Endothelial cell of umbilical vein (primary cell): Measurements from ENCODE around the gene MB. TPM values are rescaled to one million over a fixed set of nuclear protein-coding genes. Genes with fewer than 3 reads are reported as not detected.

Experiments
- BruUV-seq: library from RNA; stranded (reverse); fragments of 400-500 nt; replicated peaks from 2 replicates; lab custom pipeline; 2021; lab: Mats Ljungman, UMichigan
- CTCF ChIA-PET: fragments of 300-600, 350-600 bp; sonication (Branson Sonifier 250); formaldehyde crosslinking; loops from one replicate; lab custom pipeline; 2021; ENCODE audit warnings: antibody characterized with exemption, inconsistent platforms; lab: Charles Lee
- POLR2A ChIA-PET: fragments of 300-600, 350-600 bp; sonication (Branson Sonifier 250); formaldehyde crosslinking; loops from one replicate; lab custom pipeline; 2021; ENCODE audit warnings: antibody characterized with exemption, inconsistent platforms; lab: Charles Lee
- DNase-seq: peaks from one replicate; pipeline ENCODE4 v3.0.0-alpha.2; 2011; ENCODE audit warnings: low read depth, low spot score
- FAIRE-seq: peaks from 2 replicates; lab custom pipeline; 2011; peaks lifted over from hg19 to GRCh38; lab: Jason Lieb, UNC
- H2AFZ ChIP-seq: 2 replicates; pipeline ENCODE4 v1.6.0; 2012; ENCODE audit warnings: low read depth, low read length, control low read depth, inconsistent platforms
- H3K27ac ChIP-seq: 2 replicates; pipeline ENCODE4 v1.5.1; 2011; ENCODE audit warnings: low read depth, mild to moderate bottlenecking, control low read depth, low read length, moderate library complexity; ENCODE audit not compliant: insufficient read depth
- H3K27me3 ChIP-seq, 2 experiments: 2 replicates each; pipeline versions ENCODE4 v1.6.0 to v1.6.1; 2011; ENCODE audit warnings: low read length in 2 of 2, mixed read lengths in 1 of 2; ENCODE audit not compliant: control insufficient read depth in 2 of 2, insufficient read depth in 2 of 2
- H3K36me3 ChIP-seq, 2 experiments: 2 replicates in 1 of 2; 3 replicates in 1 of 2; pipeline ENCODE4 v1.5.1; 2011; ENCODE audit warnings: low read length in 2 of 2, mild to moderate bottlenecking in 1 of 2, moderate library complexity in 1 of 2; ENCODE audit not compliant: control insufficient read depth in 2 of 2, insufficient read depth in 2 of 2; ENCODE audit errors: extremely low read depth in 1 of 2
- H3K4me1 ChIP-seq: 3 replicates; pipeline ENCODE4 v1.5.1; 2011; ENCODE audit warnings: mild to moderate bottlenecking, low read length; ENCODE audit not compliant: control insufficient read depth, insufficient read depth; ENCODE audit errors: extremely low read depth
- H3K4me2 ChIP-seq: 2 replicates; pipeline ENCODE4 v1.6.1; 2011; ENCODE audit warnings: low read length, control low read depth, mixed read lengths; ENCODE audit not compliant: insufficient read depth
- H3K4me3 ChIP-seq, 3 experiments: fragments of 200-600 bp in 1 of 3; sonication (generic), shearing (Covaris generic) in 1 of 3; replicated peaks in 1 of 3; 2 replicates each; pipeline ENCODE4 v1.5.1; 2011 to 2016; ENCODE audit warnings: control low read depth in 3 of 3, low read length in 3 of 3, mild to moderate bottlenecking in 2 of 3, inconsistent platforms in 1 of 3, low read depth in 1 of 3, moderate library complexity in 1 of 3; ENCODE audit not compliant: insufficient read depth in 1 of 3
- H3K79me2 ChIP-seq: 2 replicates; pipeline ENCODE4 v1.6.0; 2012; ENCODE audit warnings: low read length, inconsistent platforms; ENCODE audit not compliant: control insufficient read depth, insufficient read depth
- H3K9ac ChIP-seq: replicated peaks from 2 replicates; pipeline ENCODE3; 2011; ENCODE audit warnings: low read length, control low read depth; ENCODE audit not compliant: insufficient read depth; ENCODE audit errors: extremely low read depth
- H3K9me1 ChIP-seq: replicated peaks from 3 replicates; pipeline ENCODE4 v1.6.0; 2011; ENCODE audit warnings: mild to moderate bottlenecking, low read length; ENCODE audit not compliant: control insufficient read depth, insufficient read depth; ENCODE audit errors: extremely low read depth
- H3K9me3 ChIP-seq: replicated peaks from 2 replicates; pipeline ENCODE4 v1.5.1; 2012; ENCODE audit warnings: low read length, inconsistent platforms; ENCODE audit not compliant: control insufficient read depth, insufficient read depth
- H4K20me1 ChIP-seq: replicated peaks from 2 replicates; pipeline ENCODE3; 2011; ENCODE audit warnings: mild to moderate bottlenecking, low read length; ENCODE audit not compliant: control insufficient read depth, insufficient read depth; ENCODE audit errors: extremely low read depth
- EZH2 ChIP-seq: IDR thresholded peaks from 2 replicates; pipeline ENCODE4 v1.6.1; 2012; ENCODE audit warnings: borderline replicate concordance, low read depth, mild to moderate bottlenecking, moderate library complexity, low read length, inconsistent platforms; ENCODE audit not compliant: severe bottlenecking
- FOS ChIP-seq: IDR thresholded peaks from 2 replicates; pipeline ENCODE4 v1.6.1; 2011; ENCODE audit warnings: mild to moderate bottlenecking, low read length, moderate library complexity, borderline replicate concordance; ENCODE audit not compliant: insufficient read depth
- GATA2 ChIP-seq: IDR thresholded peaks from 2 replicates; pipeline ENCODE4 v1.7.0; 2011; ENCODE audit warnings: low read depth, mild to moderate bottlenecking, moderate library complexity, mixed read lengths, low read length; ENCODE audit not compliant: insufficient read length, insufficient read depth
- JUN ChIP-seq: IDR thresholded peaks from 2 replicates; pipeline ENCODE4 v1.6.1; 2011; ENCODE audit warnings: borderline replicate concordance, low read depth; ENCODE audit not compliant: insufficient read length, insufficient read depth
- MYC ChIP-seq: IDR thresholded peaks from one replicate; pipeline ENCODE4 v1.6.1; 2011; ENCODE audit warnings: mild to moderate bottlenecking, low read depth, low read length
- POLR2A ChIP-seq: IDR thresholded peaks from 2 replicates; pipeline ENCODE4 v1.6.1; 2012; ENCODE audit warnings: low read depth, mild to moderate bottlenecking, control low read depth, low read length
- POLR2AphosphoS5 ChIP-seq: IDR thresholded peaks from 2 replicates; pipeline ENCODE4 v1.6.1; 2012; ENCODE audit warnings: low read depth, mild to moderate bottlenecking, control low read depth, low read length, moderate library complexity; ENCODE audit not compliant: insufficient read depth
- dilution Hi-C: fragments of 300-500 bp; cut with MboI; formaldehyde crosslinking; loops from one replicate; pipeline ENCODE4 v1.15.0; 2019; ENCODE audit warnings: low sequenced_read_pairs; ENCODE audit not compliant: extremely low pct_ligation_motif_present
- intact Hi-C: fragments of 100-400 bp; cut with micrococcal nuclease; formaldehyde crosslinking; loops from one replicate; pipeline ENCODE4 v1.10.0; 2022
- polyA plus RNA-seq, 4 experiments: library from polyadenylated mRNA; depleted of rRNA in 3 of 4; stranded (reverse) in 3 of 4; unstranded in 1 of 4; fragments of >200 nt; gene quantifications; 2 replicates each; pipeline versions ENCODE4 v1.2.1 to v1.2.3, GENCODE V29; 2011 to 2012; ENCODE audit warnings: missing spikeins in 1 of 4
- total RNA-seq: library from RNA; stranded (reverse); gene quantifications from 2 replicates; pipeline ENCODE4 v1.2.3, GENCODE V29; 2021
- TF ChIP-seq, protein P1 (sequence below): IDR thresholded peaks from 2 replicates; pipeline ENCODE4 v1.6.1; 2011; ENCODE audit not compliant: insufficient read depth, insufficient read length
- TF ChIP-seq, protein P2 (sequence below), 2 donors: IDR thresholded peaks; 1 replicate in 1 of 2; 2 replicates in 1 of 2; pipeline ENCODE4 v1.5.1; 2011; ENCODE audit warnings: low read length in 2 of 2, mild to moderate bottlenecking in 2 of 2, moderate library complexity in 2 of 2, control low read depth in 1 of 2, inconsistent platforms in 1 of 2, low read depth in 1 of 2; ENCODE audit not compliant: insufficient read depth in 1 of 2; ENCODE audit errors: extremely low read depth in 1 of 2

The MB gene
- total and polyA plus RNA-seq, 2 donors (not counting 3 experiments of a cell fraction or from before 2014, with no cell fraction given): not detected

GRCh38 chr22:35641494-35642120 lies 24.5 kb upstream of the MB start:
- no TSS peak for BruUV-seq
- dilution Hi-C loops (no loop called here), intact Hi-C loops (loop anchor here (10.0 kb wide), 1 partner anchor 93 kb away; no protein-coding TSS in a partner anchor)
- Histone ChIP-seq H4K20me1 (no peaks in the 10 kb centered on the region), H3K9me3 (no peaks in the 10 kb centered on the region), H3K9me1 (no peaks in the 10 kb centered on the region), H3K4me2 (no peak overlapping the region), H3K9ac (no peak overlapping the region), H3K36me3 (no peaks in the 10 kb centered on the region), H3K4me3 (no peak overlapping the region), H3K27me3 (peaks cover 3 to 5% of the 10 kb centered on the region in 2 experiments), H2AFZ (no peak overlapping the region), H3K27ac (no peak overlapping the region), H3K79me2 (no peaks in the 10 kb centered on the region), H3K4me1 (no peaks in the 10 kb centered on the region)
- ChIA-PET POLR2A (no interaction called here), CTCF (no interaction called here)
- no peak for FAIRE-seq
- DNase-seq: no peak
- no peak for TF ChIP-seq POLR2AphosphoS5
- TF ChIP-seq, protein P1, sequence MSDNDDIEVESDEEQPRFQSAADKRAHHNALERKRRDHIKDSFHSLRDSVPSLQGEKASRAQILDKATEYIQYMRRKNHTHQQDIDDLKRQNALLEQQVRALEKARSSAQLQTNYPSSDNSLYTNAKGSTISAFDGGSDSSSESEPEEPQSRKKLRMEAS: no peak
- no peak for TF ChIP-seq POLR2A
- no peak for TF ChIP-seq EZH2
- TF ChIP-seq, protein P2, sequence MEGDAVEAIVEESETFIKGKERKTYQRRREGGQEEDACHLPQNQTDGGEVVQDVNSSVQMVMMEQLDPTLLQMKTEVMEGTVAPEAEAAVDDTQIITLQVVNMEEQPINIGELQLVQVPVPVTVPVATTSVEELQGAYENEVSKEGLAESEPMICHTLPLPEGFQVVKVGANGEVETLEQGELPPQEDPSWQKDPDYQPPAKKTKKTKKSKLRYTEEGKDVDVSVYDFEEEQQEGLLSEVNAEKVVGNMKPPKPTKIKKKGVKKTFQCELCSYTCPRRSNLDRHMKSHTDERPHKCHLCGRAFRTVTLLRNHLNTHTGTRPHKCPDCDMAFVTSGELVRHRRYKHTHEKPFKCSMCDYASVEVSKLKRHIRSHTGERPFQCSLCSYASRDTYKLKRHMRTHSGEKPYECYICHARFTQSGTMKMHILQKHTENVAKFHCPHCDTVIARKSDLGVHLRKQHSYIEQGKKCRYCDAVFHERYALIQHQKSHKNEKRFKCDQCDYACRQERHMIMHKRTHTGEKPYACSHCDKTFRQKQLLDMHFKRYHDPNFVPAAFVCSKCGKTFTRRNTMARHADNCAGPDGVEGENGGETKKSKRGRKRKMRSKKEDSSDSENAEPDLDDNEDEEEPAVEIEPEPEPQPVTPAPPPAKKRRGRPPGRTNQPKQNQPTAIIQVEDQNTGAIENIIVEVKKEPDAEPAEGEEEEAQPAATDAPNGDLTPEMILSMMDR (IDR thresholded peaks at IDR 0.05; ENCODE audit: extremely low read depth in 1 of 2, insufficient read depth in 1 of 2, low read depth in 1 of 2, low read length in 2 of 2): no peak
- TF ChIP-seq JUN: no peak
- TF ChIP-seq MYC: no peak
- no peak for TF ChIP-seq FOS
- TF ChIP-seq GATA2: no peak
